GM23248 (cell line): ENCODE results near the gene RNU4-1.

Experiments
- EZH2 ChIP-seq: fragments of 200-600 bp; sonication (generic); IDR thresholded peaks from 2 replicates; pipeline ENCODE4 v1.6.1; 2018; ENCODE audit warnings: antibody characterized with exemption, mild to moderate bottlenecking; ENCODE audit not compliant: insufficient read depth, poor library complexity, severe bottlenecking
- EZH2phosphoT487 ChIP-seq: fragments of 200-600 bp; sonication (generic); IDR thresholded peaks from 2 replicates; pipeline ENCODE4 v1.6.1; 2018; ENCODE audit warnings: antibody characterized with exemption, moderate library complexity, mild to moderate bottlenecking, low read depth; ENCODE audit not compliant: insufficient read depth

- TF ChIP-seq EZH2phosphoT487, result no peak
- TF ChIP-seq EZH2, result no peak
These were observed 30.8 kb downstream of the RNU4-1 start for GRCh38 chr12:120261951-120262851.
